Kidney (tissue), 14 donors: ENCODE data around the gene ACTN3. TPM values are rescaled to one million over a fixed set of nuclear protein-coding genes. Genes with fewer than 3 reads are reported as not detected.
A peak's percentile ranks its signal among the peaks of the same experiment; 100 is the strongest.

ENCODE experiments used
- DNase-seq, 5 donors: peaks; one replicate each; pipeline ENCODE4 v3.0.0-alpha.2; 2013 to 2020
- FAIRE-seq: peaks from 2 replicates; lab custom pipeline; 2012; peaks lifted over from hg19 to GRCh38; lab: Jason Lieb, UNC
- H3K27ac ChIP-seq, 2 donors: one replicate each; pipeline ENCODE4 v1.7.0; 2013; ENCODE audit warnings: low read depth in 2 of 2, low read length in 2 of 2, inconsistent platforms in 1 of 2
- H3K27me3 ChIP-seq: one replicate; pipeline ENCODE4 v1.7.1; 2013; ENCODE audit warnings: low read length, inconsistent platforms; ENCODE audit not compliant: control insufficient read depth, insufficient read depth
- H3K36me3 ChIP-seq, 3 donors: one replicate each; pipeline versions ENCODE4 v1.7.0 to v1.7.1; 2013; ENCODE audit warnings: low read length in 3 of 3, control low read depth in 1 of 3, inconsistent platforms in 1 of 3; ENCODE audit not compliant: insufficient read depth in 3 of 3, control insufficient read depth in 2 of 3
- H3K4me1 ChIP-seq, 3 donors: one replicate each; pipeline versions ENCODE4 v1.7.0 to v1.7.1; 2013; ENCODE audit warnings: low read length in 3 of 3, inconsistent platforms in 1 of 3, low read depth in 1 of 3; ENCODE audit not compliant: control insufficient read depth in 2 of 3, insufficient read depth in 2 of 3
- H3K4me3 ChIP-seq, 3 donors: one replicate each; pipeline versions ENCODE4 v1.7.0 to v1.8.1; 2013; ENCODE audit warnings: low read length in 3 of 3, control low read depth in 1 of 3, inconsistent platforms in 1 of 3
- H3K9ac ChIP-seq, 3 donors: one replicate each; pipeline versions ENCODE4 v1.7.0 to v1.7.1; 2013; ENCODE audit warnings: low read length in 3 of 3, control low read depth in 1 of 3, inconsistent platforms in 1 of 3
- H3K9me3 ChIP-seq, 3 donors: one replicate each; pipeline versions ENCODE4 v1.7.0 to v1.7.1; 2013; ENCODE audit warnings: low read length in 3 of 3, control low read depth in 1 of 3, inconsistent platforms in 1 of 3; ENCODE audit not compliant: control insufficient read depth in 2 of 3, insufficient read depth in 1 of 3
- CTCF ChIP-seq: IDR thresholded peaks from 3 replicates; pipeline ENCODE4 v1.5.1; 2012; ENCODE audit warnings: mild to moderate bottlenecking, moderate library complexity, borderline replicate concordance; ENCODE audit not compliant: insufficient read depth; ENCODE audit errors: extremely low read depth
- intact Hi-C: fragments of 100-400 bp; cut with DNase I; formaldehyde crosslinking; loops from one replicate; pipeline ENCODE4 v1.11.1; 2022
- polyA plus RNA-seq: library from polyadenylated mRNA; stranded (reverse); fragments of 350-450 nt; fragmentation: Illumina TruSeq; extraction: RNeasy Lipid Tissue Mini Kit (QIAGEN cat#74804); gene quantifications from one replicate; pipeline ENCODE4 v1.2.3, GENCODE V29; 2014; ENCODE audit warnings: low read depth, low replicate concordance; ENCODE audit not compliant: insufficient read depth
- total RNA-seq: library from RNA; stranded (reverse); fragmentation: NEBNext Ultra II Directional; extraction: Animal tissue kit (Norgen Biotek cat#: 25700); gene quantifications from one replicate; pipeline ENCODE4 v1.2.1, GENCODE V29; 2021
- donor health status: control.
- donor health status: control.
- donor health status: control.
- donor health status: control.
- donor health status: control.
- donor health status: DM: yes; HTN: yes; CAD: no.
- donor health status: Normal renal cell carcinoma (clear cell type).

ACTN3 gene
- total and polyA plus RNA-seq, 2 donors from 2014 or later = 0.16 TPM; not detected in 1

GRCh38 chr11:66591175-66591574 lies 44.5 kb downstream of the ACTN3 start:
- Histone ChIP-seq H3K9ac (no peak overlapping the region), H3K36me3 (no peaks in the 10 kb centered on the region), H3K9me3 (no peaks in the 10 kb centered on the region), H3K27ac (no peak overlapping the region), H3K27me3 (no peaks in the 10 kb centered on the region), H3K4me1 (peaks cover 0 to 24% (median 20%) of the 10 kb centered on the region in 3 donors), H3K4me3 (no peak overlapping the region)
- DNase-seq (no peak), FAIRE-seq (no peak)
- intact Hi-C loops = no loop called here
- TF ChIP-seq CTCF = no peak

- H3K9me3 ChIP-seq = no peaks in the 10 kb centered on the region
- intact Hi-C loops = no loop called here
- no peaks in the 10 kb centered on the region for H3K36me3 ChIP-seq
- peak within 1 kb of the TSS; percentile 30 to 90 (median 81) for H3K9ac ChIP-seq
- peak within 1 kb of the TSS; percentile 60 to 81 for H3K27ac ChIP-seq
- DNase-seq = peak; percentile 95 to 99 (median 97)
- no peak for FAIRE-seq
- peak within 1 kb of the TSS; percentile 68 to 90 (median 72) for H3K4me3 ChIP-seq
- peaks cover 0 to 24% (median 20%) of the 10 kb centered on the region in 3 donors for H3K4me1 ChIP-seq
- no peaks in the 10 kb centered on the region for H3K27me3 ChIP-seq
- peak; percentile 41 for TF ChIP-seq CTCF
These were observed 46.0 kb downstream of the ACTN3 start, which contains the start of the genes CCDC87 and CCS for GRCh38 chr11:66592457-66593302. CCDC87 (minus strand) TSS chr11:66593063; CDS start chr11:66593015, 48 bp downstream. CCS (plus strand) TSS chr11:66593185; CDS start chr11:66593262, 77 bp downstream.

GRCh38 chr11:66593303-66593635 lies 46.6 kb downstream of the ACTN3 start:
- Histone ChIP-seq H3K9ac (peak overlapping the region; percentile 30 to 90 (median 81)), H3K36me3 (no peaks in the 10 kb centered on the region), H3K4me1 (peaks cover 0 to 24% (median 20%) of the 10 kb centered on the region in 3 donors), H3K9me3 (no peaks in the 10 kb centered on the region), H3K27me3 (no peaks in the 10 kb centered on the region), H3K4me3 (peak overlapping the region; percentile 68 to 90 (median 70)), H3K27ac (peak overlapping the region; percentile 45 to 81)
- TF ChIP-seq CTCF = no peak
- no peak for FAIRE-seq
- intact Hi-C loops = no loop called here
- no peak for DNase-seq
